Cardiac septum (tissue), 1 donor: ENCODE data around the gene C22orf23. TPM values are rescaled to one million over a fixed set of nuclear protein-coding genes. Genes with fewer than 3 reads are reported as not detected.

Experiments used
- DNase-seq: peaks from one replicate; pipeline ENCODE4 v3.0.0-alpha.2; 2020; ENCODE audit warnings: low spot score
- intact Hi-C: fragments of 100-400 bp; cut with DNase I; formaldehyde crosslinking; loops from one replicate; pipeline ENCODE4 v1.14.0; 2022
- total RNA-seq: library from RNA; stranded (reverse); fragmentation: NEBNext Ultra II Directional; extraction: Animal tissue kit (Norgen Biotek cat#: 25700); gene quantifications from one replicate; pipeline ENCODE4 v1.2.1, GENCODE V29; 2021
- donor health status: DM: no; HTN: no; CAD: no.

Gene C22orf23
- total RNA-seq, 1 donor from 2014 or later: 0.54 TPM

DNA sequence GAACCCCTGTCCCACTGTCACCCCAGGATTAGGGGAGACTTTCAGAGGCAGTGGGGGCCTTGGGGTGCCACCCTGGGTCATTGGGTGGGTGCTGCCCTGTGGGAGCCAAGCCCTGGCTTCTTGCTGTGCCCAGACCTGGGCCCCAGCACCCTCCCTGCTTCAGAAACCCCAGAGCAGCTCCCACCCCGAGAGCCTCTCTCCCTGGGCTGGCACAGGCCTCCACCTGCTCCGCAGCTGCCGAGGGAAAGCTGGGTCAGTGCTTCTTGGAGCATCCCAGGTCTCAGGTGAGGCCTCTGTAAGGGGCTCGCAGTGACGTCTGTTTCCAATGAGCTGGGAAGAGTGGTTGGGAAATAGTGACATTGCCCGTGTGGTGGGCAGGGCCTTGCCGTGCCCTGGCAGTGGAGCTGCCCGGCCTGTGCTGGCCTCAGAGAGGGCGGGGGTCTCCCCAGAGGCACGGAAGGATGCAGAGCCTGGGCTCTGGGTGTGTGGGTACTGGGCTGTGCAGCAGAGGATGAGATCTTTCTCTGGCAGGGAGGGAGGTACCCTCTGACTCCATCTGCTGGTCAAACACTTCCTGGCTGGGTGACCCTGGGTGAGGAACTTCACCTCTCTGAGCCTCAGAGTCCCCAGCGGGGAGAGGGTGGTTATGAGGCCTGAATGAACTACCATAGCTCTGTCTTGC is 23.0 kb downstream of the C22orf23 start:
- DNase-seq: no peak
- intact Hi-C loops: loop anchor here (5.0 to 10.0 kb wide), 2 partner anchors 43 to 116 kb away; no protein-coding TSS in a partner anchor

DNA sequence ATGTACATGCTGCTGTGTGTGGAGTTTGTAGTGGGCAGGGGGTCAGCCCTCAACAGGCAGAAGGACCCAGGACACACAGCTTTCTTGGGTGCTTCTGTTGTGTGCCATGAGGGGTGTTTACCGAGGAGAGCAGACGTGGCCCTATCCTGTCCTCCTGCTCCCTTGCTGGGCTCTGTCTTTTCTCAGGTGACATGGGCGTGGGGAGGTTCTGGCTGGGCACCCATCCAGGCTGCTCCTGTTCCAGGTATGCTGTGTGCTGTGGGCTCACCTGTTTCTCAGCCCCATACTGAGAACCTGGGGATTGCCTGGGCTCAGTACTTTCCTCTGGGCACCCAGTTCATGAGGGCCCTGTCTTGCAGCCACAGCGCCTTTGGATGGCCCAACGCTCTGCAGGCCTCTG is 24.0 kb downstream of the C22orf23 start:
- intact Hi-C loops: no loop called here
- DNase-seq: no peak

DNA sequence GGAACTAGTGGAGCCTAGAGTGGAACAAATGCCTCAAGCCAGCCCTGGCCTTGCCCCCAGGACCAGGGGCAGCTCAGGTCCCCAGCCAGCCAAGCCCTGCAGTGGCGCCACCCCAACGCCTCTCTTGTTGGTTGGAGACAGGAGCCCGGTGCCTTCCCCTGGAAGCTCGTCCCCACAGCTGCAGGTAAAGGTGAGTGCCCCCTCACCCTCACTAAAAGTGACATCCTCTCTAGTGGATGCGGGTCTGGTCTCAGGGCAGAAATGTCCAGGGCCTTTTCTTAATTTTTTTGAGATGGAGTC is 25.8 kb downstream of the C22orf23 start:
- intact Hi-C loops: no loop called here
- DNase-seq: no peak

DNA sequence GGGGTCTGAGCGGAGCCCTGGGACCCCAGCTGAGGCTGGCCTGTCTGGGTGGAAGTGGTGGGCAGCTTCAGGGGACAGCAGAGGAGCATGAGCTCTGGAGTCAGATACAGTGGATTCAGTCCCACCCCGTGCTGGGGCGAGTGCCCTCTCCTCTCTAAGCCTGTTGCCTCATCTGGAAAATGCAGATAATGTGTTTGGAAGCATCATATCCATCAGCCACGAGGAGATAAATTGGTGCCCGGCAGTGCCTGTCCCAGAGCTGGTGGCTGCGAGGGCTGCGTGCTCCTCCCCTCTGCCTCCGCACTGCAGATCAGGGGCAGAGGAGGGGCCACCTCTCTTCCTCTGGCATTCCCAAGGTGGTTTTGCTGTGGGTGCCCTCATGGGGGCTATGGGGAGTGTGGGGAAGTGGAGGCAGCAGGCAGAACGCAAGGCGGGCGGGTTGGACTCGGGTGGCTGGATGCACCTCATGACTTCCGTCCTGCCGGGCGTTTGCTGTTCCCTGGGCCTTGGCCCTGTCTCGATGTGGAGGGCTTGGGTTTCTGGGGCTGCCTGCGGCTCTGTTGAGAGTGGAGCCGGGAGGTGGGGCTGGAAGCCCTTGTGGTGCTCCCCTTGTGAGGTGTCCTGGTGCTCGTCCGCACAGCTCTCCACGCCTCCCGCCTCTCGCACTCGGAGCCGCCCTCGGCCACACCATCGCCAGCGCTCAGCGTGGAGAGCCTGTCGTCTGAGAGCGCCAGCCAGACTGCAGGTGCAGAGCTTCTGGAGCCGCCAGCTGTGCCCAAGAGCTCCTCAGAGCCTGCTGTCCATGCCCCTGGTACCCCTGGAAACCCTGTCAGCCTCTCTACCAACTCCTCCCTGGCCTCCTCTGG is 26.4 kb downstream of the C22orf23 start:
- DNase-seq: no peak
- intact Hi-C loops: no loop called here

DNA sequence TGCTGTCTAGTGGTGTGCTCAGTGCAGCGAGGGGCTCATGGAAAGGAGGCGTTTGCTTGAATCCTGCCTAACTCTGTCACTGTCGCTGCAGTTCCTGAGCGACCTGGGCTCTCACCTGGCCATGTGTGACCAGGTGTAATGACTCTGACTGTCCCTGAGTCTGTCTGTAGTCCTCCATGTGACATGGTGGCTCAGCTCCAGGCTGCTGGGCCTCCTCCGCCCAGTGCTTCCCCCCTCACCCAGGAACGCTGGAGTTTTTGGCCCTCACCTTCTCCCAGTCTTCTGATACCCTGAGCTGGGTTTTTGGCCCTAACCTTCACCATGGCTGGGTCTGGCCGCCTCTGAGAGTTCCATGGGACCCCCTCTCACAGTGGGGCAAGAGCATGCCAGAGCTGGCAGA is 27.0 kb downstream of the C22orf23 start:
- intact Hi-C loops: no loop called here

DNA sequence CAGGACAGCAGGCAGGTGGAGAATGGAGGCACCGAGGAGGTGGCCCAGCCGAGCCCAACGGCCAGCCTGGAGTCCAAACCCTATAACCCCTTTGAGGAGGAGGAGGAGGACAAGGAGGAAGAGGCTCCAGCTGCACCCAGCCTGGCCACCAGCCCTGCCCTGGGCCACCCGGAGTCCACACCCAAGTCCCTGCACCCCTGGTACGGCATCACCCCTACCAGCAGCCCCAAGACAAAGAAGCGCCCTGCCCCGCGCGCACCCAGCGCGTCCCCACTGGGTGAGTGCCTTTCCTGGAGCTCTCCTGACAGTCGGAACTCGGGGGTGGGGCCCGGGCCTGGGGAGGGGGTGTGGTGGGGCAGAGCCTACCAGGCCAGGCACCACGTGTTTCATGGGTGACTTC is 27.6 kb downstream of the C22orf23 start:
- intact Hi-C loops: no loop called here
- DNase-seq: no peak

More for the DNA sequence above, 27.0 kb downstream of the C22orf23 start:
- no peak for DNase-seq

DNA sequence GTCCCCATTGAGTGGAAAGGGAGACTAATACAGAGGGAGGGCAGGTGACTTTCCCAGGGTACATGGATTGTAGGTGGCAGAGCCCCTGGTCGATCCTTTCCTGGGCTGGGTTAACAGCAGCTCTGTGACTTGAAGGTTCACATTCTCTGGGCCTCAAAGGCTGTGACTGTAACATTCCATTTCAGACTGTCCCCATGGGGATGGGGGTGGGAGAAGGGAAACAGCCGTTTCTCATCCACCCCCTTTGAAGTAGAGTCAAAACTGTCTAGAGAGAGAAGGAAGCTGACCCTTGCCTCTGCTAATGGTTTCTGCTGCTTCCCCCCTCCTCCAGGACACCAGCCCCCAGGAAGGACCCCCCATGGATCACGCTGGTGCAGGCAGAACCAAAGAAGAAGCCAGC is 28.1 kb downstream of the C22orf23 start:
- intact Hi-C loops: no loop called here
- DNase-seq: no peak

DNA sequence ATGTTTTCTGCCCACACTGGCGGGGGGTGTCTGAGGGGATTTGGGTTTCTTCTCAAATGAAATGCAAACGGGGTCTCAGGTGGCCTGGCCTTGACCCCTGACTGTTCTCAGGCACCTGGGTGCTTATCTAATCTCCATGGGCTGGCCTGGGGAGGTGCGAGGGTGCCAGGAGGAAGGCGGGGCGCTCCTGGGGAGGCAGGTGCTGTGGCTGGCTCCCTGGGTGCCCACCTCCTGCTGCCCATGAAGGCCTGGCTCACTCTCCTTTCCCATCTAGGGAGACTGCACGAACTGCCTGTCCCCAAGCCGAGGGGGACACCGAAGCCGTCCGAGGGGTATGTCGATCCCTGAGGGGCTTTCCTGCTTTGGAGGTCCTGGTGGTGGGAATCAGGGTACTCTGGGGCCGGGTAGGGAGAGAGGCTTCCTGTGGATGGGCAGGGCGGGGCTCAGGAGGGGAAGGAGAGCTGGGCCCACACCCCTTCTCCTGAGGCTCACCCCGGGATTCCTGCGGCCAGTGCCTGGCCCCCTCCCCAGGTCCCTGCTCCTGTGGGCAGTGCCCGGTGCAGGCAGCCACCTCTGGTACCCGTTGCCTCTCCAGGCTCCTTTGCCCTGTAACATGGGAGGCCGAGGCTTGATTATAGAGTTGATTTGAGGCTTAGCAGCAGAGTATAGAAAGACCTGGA is 28.9 kb downstream of the C22orf23 start:
- intact Hi-C loops: no loop called here
- no peak for DNase-seq

DNA sequence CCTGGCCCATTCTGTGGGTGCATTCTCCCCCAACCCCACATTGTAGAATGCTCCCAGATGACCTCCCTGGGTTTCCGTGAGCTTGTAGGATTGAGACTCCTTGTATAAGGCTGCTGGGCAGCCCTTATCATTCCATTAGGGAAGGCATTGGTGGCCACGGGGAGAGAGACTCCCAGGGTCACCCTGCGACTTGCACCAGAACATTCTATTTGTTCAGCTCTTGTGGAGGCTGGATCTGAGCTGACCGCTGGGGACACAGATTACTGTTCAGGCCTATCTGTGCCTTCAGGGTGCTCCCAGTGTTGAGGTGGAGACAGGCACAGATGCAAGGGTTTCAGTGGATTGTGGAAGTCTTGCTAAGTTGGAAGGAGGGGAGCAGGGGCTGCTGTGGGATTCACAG is 29.5 kb downstream of the C22orf23 start:
- DNase-seq: no peak
- intact Hi-C loops: no loop called here

DNA sequence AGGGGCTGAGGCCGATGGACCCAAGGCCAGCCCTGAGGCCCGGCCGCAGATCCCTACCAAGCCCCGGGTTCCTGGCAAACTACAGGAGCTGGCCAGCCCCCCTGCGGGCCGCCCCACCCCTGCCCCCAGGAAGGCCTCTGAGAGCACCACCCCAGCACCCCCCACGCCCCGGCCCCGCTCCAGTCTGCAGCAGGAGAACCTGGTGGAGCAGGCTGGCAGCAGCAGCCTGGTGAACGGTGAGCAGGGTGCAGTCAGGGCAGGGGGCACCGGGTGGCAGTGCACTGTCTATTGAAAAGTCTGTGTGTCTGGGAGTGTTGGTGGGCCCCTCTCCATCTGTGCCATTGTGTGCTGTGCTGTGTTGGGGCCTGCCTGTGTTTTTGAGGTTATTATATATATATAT is 31.2 kb downstream of the C22orf23 start:
- intact Hi-C loops: no loop called here
- no peak for DNase-seq

DNA sequence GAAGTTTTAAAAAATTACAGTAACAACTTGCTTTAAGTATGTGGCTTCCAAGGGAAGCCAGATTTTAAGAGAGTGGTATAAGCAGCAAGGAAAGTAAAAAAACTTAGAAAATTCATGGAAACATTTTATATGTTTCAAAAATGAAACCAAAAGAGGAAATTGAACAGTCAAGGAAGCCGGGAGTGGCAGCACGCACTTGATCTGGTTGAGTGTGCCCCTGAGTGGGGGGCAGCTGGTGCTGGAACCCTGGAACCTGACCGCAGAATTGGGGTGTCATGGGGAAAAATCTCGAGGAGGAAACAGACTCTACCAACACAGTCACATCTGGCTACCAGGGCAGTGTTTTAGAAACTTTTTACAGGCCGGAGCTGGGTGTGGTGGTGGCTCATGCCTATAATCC is 33.3 kb downstream of the C22orf23 start:
- no peak for DNase-seq
- intact Hi-C loops: no loop called here

DNA sequence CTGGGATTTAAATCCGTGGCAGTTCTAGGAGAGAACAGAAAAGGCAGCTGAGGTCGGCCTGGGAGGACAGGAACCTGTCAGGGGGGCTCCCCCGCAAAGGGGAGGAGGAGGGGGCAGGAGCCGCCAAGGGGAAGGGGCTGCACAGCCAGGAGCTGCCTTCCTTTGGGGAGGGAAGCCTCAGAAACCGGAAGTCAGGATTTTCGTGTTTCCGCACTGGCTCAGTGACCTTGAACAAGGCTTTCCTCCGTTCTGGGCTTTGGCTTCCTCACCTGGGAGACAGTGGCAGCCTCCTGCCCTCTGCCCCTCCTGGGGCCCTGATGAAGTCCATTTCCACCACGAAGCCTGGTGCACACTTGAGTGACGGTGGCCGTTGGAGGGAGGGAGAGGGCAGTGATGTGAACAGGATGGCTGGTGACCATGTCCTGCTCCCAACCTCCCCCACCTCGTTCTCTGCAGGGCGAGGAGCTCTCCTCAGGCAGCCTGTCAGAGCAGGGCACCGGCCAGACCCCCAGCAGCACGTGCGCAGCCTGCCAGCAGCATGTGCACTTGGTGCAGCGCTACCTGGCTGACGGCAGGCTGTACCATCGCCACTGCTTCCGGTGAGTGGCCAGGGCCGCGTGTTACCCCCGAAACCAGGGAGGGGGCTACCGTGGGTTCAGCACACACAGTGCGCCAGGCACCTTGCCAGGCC is 34.7 kb downstream of the C22orf23 start:
- intact Hi-C loops: no loop called here
- DNase-seq: no peak

DNA sequence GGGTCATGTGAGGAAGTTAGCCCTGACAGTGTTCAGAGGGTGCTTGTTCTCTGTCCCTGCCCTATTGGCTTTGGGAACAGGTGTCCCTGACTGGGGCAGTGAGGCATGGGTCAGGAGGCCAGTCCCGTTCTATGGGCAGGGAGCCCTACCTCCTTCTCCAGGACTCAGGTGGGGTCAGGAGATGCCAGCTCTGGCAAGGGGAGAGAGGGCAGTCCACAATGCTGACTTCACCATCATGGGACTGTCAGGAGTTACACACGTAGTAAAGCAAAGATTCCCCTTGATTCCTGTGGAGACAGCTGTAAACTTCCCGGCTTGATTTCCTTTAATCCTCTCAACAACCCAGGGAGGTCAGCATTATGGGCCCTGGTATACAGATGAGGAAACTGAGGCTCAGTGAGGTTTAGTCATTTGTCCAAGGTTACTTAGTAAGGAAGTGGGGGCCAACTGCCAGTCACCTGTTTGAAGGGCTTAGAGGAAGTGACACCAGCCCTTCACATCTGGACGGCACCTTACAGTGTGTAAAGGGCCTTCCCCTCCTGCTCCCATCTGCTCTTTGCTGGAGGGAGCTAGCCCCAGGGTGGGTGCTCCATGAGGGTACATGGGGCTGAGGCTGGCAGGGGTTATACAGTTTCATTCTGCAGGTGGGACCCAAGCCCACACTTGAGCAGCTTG is 35.4 kb downstream of the C22orf23 start:
- intact Hi-C loops: no loop called here

DNA sequence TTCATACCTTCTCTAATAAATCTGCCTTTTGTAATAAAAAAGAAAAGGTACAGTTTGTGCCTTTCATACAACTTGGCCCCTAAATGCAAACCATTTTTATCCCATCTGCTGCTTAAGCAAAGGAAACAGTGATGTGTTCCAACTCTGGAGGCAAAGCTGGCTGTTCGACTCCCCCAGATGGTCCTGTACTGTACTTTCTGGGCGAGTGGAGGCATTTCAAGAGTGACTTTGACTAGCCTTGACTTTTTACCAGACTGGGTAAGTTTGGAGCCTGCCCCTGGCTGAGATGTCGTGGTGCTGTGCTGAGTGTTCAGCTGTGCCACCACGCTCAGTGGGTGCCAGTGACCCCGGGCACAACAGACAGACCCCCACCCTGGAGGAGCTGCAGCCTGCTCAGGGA is 37.1 kb downstream of the C22orf23 start:
- no peak for DNase-seq
- intact Hi-C loops: no loop called here

More for the DNA sequence above, 35.4 kb downstream of the C22orf23 start:
- no peak for DNase-seq

DNA sequence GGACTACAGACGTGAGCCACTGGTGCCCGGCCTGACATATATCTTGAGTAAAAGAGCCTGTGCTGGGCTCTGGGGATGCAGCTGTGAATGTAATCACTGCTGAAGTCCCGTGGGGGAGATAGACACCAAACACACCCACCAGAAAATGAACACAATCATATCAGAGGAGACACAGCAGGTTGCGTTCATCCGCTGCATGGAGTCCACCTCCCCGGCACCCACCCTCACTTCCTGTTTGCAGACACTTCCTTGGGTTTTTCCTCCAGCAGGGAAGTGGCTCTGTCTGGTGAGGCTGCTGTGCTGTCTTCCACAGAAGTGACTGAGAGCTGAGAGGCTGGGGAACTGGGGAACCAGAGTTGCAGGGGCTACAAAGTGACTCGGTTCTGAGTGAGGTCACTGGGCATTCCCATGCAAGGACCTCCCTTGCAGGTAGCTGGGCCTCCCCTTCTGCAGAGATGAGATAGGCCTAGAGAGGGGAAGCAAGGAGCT is 40.1 kb downstream of the C22orf23 start:
- DNase-seq: no peak
- intact Hi-C loops: no loop called here

DNA sequence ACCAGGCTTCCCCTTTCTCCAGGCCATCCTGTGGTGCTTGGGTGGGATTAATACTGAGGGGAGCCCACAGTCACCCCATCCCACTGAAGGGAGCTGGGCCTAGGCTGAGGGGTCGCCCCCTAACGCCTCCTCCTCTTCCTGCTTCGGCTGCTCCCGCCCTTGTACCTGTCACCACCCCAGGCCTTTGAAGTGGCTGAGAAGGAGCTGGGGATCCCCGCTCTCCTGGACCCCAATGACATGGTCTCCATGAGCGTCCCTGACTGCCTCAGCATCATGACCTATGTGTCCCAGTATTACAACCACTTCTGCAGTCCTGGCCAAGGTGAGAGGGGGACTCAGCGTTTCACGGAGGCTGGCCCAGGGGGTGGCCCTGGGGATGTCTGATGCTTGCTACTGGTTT is 41.2 kb downstream of the C22orf23 start:
- DNase-seq: no peak
- intact Hi-C loops: no loop called here

DNA sequence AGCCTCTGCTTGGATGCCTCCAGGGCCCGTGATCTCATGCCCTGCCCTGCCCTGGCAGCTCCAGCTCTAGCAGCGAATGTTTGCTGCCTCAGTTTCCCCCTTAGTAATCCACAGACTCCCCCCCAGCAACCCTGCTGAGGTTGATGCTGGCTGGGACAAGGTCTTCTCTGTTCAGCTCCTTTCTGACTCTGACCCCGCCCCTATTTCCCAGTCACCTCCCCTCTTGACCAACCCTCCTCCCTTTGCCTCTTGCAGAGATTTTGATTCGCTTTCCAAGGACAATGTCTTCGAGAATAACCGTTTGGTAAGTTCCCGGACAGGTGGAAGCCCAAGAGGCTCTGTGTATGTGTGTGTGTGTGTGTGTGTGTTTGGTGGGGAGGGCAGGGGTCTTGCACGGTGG is 41.7 kb downstream of the C22orf23 start:
- intact Hi-C loops: no loop called here

DNA sequence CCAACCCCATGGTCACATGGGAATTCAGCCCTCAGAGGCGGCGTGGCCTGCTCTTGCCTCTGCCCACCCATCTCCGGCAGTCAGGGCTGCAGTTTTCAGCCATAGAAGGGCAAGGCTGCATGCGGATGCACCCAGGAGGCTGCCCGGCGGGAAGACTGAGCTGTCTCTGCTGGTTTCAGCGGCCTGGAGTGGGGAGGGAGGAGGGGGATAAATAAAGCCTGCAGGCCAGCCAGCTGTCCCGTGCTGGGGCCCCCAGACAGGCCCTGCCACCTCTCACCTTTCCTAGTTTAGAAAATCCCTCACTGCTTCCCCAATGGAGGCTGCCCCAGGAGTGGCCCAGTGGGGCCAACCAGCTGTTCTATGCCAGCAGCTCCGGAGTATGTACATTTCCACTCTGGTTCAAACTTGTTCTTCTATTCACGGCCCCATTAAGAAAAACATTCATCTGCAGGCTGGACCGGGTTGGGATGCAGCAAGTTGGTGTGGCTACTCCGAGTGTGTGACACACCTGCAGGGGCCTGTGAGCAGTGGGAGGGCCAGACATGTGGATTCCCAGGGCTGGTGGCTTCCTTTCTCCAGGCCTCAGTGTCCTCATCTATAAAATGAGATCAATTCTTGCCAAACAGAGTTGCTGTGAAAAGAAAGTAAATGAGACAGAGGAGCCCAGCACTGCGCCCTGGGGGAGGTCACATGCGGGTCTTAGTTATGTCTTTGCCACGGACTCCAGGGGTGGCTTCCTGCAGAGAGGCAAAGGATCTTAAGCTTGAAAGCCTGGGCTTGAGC is 42.3 kb downstream of the C22orf23 start:
- no peak for DNase-seq
- intact Hi-C loops: no loop called here

More for the DNA sequence above, 41.7 kb downstream of the C22orf23 start:
- no peak for DNase-seq

DNA sequence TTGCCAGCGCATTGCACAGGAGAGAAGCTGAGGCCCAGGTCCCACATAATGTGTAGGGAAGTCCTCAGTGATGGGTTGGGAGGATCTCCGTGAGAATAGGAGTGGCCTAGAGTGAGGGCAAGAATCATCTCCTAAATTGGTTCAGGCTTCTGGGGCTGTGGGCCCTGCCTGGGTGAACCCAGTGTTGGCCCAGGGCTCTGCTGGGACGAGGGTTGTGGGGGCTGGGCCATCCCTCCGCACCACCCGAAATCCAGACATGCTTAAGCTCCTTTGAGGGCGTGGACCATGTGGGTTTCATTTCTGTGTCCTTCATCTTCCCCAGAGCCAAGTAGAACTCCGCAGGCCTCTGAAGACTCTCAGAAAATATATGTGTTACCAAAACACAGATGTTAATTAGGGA is 43.6 kb downstream of the C22orf23 start:
- DNase-seq: no peak
- intact Hi-C loops: no loop called here
